Stomach (tissue), 9 donors: ENCODE measurements around the gene PLAC8L1. TPM values are rescaled to one million over a fixed set of nuclear protein-coding genes. Genes with fewer than 3 reads are reported as not detected.

Experiments
- DNase-seq, 2 donors: peaks; one replicate each; pipeline versions ENCODE4 v3.0.0 to v3.0.0-alpha.2; 2013 to 2019
- H3K27ac ChIP-seq, 5 donors: fragments of 200-600 bp in 4 of 5; sonication (generic) in 4 of 5; one replicate each; pipeline ENCODE4 v1.5.1; 2013 to 2019; ENCODE audit warnings: mild to moderate bottlenecking in 1 of 5, moderate library complexity in 1 of 5
- H3K27me3 ChIP-seq, 3 donors: fragments of 200-600 bp; sonication (generic); one replicate each; pipeline ENCODE4 v1.5.1; 2017 to 2019; ENCODE audit warnings: mixed run types in 1 of 3
- H3K36me3 ChIP-seq, 4 donors: fragments of 200-600 bp; sonication (generic); 1 replicate in 3 of 4; 2 replicates in 1 of 4; pipeline ENCODE4 v1.5.1; 2016 to 2019
- H3K4me1 ChIP-seq, 4 donors: fragments of 200-600 bp; sonication (generic); one replicate each; pipeline ENCODE4 v1.5.1; 2016 to 2019
- H3K4me3 ChIP-seq, 4 donors: fragments of 200-600 bp; sonication (generic) in 3 of 4; one replicate each; pipeline ENCODE4 v1.5.1; 2016 to 2019; ENCODE audit warnings: mild to moderate bottlenecking in 1 of 4
- H3K9me3 ChIP-seq, 4 donors: fragments of 200-600 bp; sonication (generic); one replicate each; pipeline ENCODE4 v1.5.1; 2016 to 2019
- EP300 ChIP-seq: sonication (generic); formaldehyde crosslinking; IDR thresholded peaks from one replicate; pipeline ENCODE4 v1.6.1; 2017; ENCODE audit warnings: antibody characterized with exemption
- POLR2A ChIP-seq, 4 donors: fragments of 450-650 bp; IDR thresholded peaks; one replicate each; pipeline ENCODE4 v1.6.1; 2016; ENCODE audit warnings: antibody characterized with exemption in 4 of 4, control low read depth in 2 of 4, mild to moderate bottlenecking in 1 of 4, moderate library complexity in 1 of 4
- POLR2AphosphoS5 ChIP-seq, 3 donors: sonication (generic); formaldehyde crosslinking; IDR thresholded peaks; one replicate each; pipeline ENCODE4 v1.6.1; 2016; ENCODE audit warnings: antibody characterized with exemption in 3 of 3
- WGBS, 5 donors: extraction: QIAGEN DNeasy Blood & Tissue Kit in 3 of 5; methylation state at CpG; one replicate each; pipeline versions ENCODE4 v1.1.5 to v1.1.7; 2013 to 2018; 5-methylcytosine and 5-hydroxymethylcytosine counted together
- intact Hi-C: fragments of 100-400 bp; cut with DNase I; formaldehyde crosslinking; loops from one replicate; pipeline ENCODE4 v1.15.1; 2023; ENCODE audit warnings: low total_unique reads
- polyA plus RNA-seq, 3 donors: library from polyadenylated mRNA; stranded (reverse); fragments of 200-250 nt; gene quantifications; one replicate each; pipeline ENCODE4 v1.2.3, GENCODE V29; 2013
- small RNA-seq, 4 donors: library from RNA; depleted of rRNA; stranded (forward); fragments of <200 nt; gene quantifications; one replicate each; pipeline ENCODE3, GENCODE V24; 2016
- total RNA-seq, 5 donors: library from RNA; depleted of rRNA; stranded (reverse); fragments of >200 nt; gene quantifications; one replicate each; pipeline versions ENCODE4 v1.1.0 to v1.2.3, GENCODE V29; 2014 to 2016
- TF ChIP-seq, protein P1 (sequence below), 7 experiments: fragments of 450-650 bp in 4 of 7; fragments of 200-600 bp in 3 of 7; sonication (generic) in 3 of 7; IDR thresholded peaks; one replicate each; pipeline ENCODE4 v1.5.1; 2016 to 2019; ENCODE audit warnings: antibody characterized with exemption in 7 of 7, control low read depth in 2 of 7, mild to moderate bottlenecking in 1 of 7
- donor health status: healthy with polysubstance abuse.
- donor health status: Bipolar disorder and iron deficiency.
- donor health status: healthy.

Gene PLAC8L1
- total and polyA plus RNA-seq, 8 donors = 0.68 TPM; not detected in 7

DNA sequence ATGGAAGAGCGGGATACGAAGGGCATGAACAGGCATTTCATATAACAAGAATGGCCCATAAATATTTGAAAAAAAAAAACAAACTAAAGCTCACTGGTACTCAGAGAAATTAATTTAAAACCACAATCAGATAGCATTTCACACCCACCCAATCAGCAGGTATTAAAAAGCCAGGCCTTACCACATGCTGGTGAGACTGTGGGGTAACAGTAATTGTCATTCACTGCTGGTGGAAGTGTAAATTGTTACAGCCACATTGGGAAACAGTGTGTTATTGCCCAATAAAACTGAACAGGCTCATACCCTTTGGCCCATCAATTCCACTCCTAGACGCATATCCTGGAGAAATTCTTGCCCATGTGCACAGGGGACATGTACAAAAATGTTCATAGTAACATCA lies 66.0 kb downstream of the PLAC8L1 start:
- DNase-seq = no peak
- intact Hi-C loops = no loop called here
- no peaks in the 10 kb centered on the region for H3K27me3 ChIP-seq
- H3K36me3 ChIP-seq = no peaks in the 10 kb centered on the region
- H3K4me1 ChIP-seq = peaks cover 0 to 30% (median 17%) of the 10 kb centered on the region in 4 donors
- H3K27ac ChIP-seq = no peak overlapping the region
- no peak for TF ChIP-seq POLR2AphosphoS5 (IDR thresholded peaks at IDR 0.05)
- WGBS, 5 donors = 53 to 91% (median 70%) methylated on average over 3 of the region's 3 CpGs
- H3K4me3 ChIP-seq = no peak overlapping the region
- H3K9me3 ChIP-seq = no peaks in the 10 kb centered on the region

DNA sequence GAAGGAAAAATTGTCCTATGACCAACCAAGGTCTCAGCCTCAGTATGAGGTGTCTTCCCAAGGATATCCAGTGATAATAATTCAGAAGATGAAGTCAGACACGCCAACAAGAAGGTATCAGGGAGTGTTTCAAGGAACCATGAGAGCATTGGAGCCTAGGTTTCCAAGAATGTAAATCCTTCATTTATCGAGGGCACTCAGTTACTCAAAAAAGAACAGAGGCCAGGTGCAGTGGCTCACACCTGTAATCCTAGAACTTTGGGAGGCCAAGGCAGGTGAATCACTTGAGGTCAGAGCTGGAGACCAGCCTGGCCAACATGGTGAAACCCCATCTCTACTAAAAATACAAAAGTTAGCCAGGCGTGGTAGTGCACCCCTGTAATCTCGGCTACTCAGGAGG lies 70.8 kb downstream of the PLAC8L1 start:
- no peak overlapping the region for H3K27ac ChIP-seq
- H3K4me1 ChIP-seq = peaks cover 0 to 7% (median 0%) of the 10 kb centered on the region in 4 donors
- no peak for TF ChIP-seq EP300
- TF ChIP-seq POLR2AphosphoS5 (IDR thresholded peaks at IDR 0.05) = no peak
- TF ChIP-seq, protein P1, sequence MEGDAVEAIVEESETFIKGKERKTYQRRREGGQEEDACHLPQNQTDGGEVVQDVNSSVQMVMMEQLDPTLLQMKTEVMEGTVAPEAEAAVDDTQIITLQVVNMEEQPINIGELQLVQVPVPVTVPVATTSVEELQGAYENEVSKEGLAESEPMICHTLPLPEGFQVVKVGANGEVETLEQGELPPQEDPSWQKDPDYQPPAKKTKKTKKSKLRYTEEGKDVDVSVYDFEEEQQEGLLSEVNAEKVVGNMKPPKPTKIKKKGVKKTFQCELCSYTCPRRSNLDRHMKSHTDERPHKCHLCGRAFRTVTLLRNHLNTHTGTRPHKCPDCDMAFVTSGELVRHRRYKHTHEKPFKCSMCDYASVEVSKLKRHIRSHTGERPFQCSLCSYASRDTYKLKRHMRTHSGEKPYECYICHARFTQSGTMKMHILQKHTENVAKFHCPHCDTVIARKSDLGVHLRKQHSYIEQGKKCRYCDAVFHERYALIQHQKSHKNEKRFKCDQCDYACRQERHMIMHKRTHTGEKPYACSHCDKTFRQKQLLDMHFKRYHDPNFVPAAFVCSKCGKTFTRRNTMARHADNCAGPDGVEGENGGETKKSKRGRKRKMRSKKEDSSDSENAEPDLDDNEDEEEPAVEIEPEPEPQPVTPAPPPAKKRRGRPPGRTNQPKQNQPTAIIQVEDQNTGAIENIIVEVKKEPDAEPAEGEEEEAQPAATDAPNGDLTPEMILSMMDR (IDR thresholded peaks at IDR 0.05) = no peak
- TF ChIP-seq POLR2A (IDR thresholded peaks at IDR 0.05) = no peak
- intact Hi-C loops = no loop called here
- 70 to 93% (median 90%) methylated on average over 4 of the region's 4 CpGs for WGBS, 5 donors
- no peaks in the 10 kb centered on the region for H3K9me3 ChIP-seq
- no peak for DNase-seq
- H3K4me3 ChIP-seq = no peak overlapping the region
- no peaks in the 10 kb centered on the region for H3K27me3 ChIP-seq
- no peaks in the 10 kb centered on the region for H3K36me3 ChIP-seq

Small RNAs within 50 kb of the gene (small RNA-seq; reads per million reads assigned to genes)
- gene AC091959.1 = 0 reads per million in 4 donors

Other genes starting within 250 kb of the PLAC8L1 start
- not detected for gene GRXCR2, start 232.6 kb downstream of the PLAC8L1 start, total RNA-seq
- not detected for gene GRXCR2, start 232.6 kb downstream of the PLAC8L1 start, polyA plus RNA-seq
- 10 to 100 TPM; 35.6 to 62.0 (median 46.9) TPM for gene SH3RF2, start 169.0 kb downstream of the PLAC8L1 start, total RNA-seq
- gene SH3RF2, start 169.0 kb downstream of the PLAC8L1 start, polyA plus RNA-seq = 10 to 100 TPM; 20.8 to 23.2 (median 23.1) TPM
- gene LARS1, start 77.1 kb upstream of the PLAC8L1 start, total RNA-seq = 100 to 1,000 TPM in 1 of 5 donors, 10 to 100 TPM in 4; 58.2 to 118 (median 75.0) TPM
- gene LARS1, start 77.1 kb upstream of the PLAC8L1 start, polyA plus RNA-seq = 10 to 100 TPM; 18.9 to 33.2 (median 20.9) TPM
- gene RBM27, start 98.0 kb upstream of the PLAC8L1 start, total RNA-seq = 10 to 100 TPM in 2 of 5 donors, 1 to 10 TPM in 2, not detected in 1; 6.7 to 47.2 (median 12.9) TPM
- 1 to 10 TPM; 4.2 to 6.9 (median 5.2) TPM for gene RBM27, start 98.0 kb upstream of the PLAC8L1 start, polyA plus RNA-seq
- not detected for gene POU4F3, start 233.3 kb upstream of the PLAC8L1 start, total RNA-seq
- under 1 TPM in 1 of 3 donors, not detected in 2; 0.12 TPM for gene POU4F3, start 233.3 kb upstream of the PLAC8L1 start, polyA plus RNA-seq